ENCODE results near the gene CASKIN1. TPM values are rescaled to one million over a fixed set of nuclear protein-coding genes. Genes with fewer than 3 reads are reported as not detected.

CASKIN1 gene
- total RNA-seq, 1 experiment from 2014 or later: 4.5 TPM

GRCh38 chr16:2229632-2230250 lies 33.3 kb upstream of the CASKIN1 start:
- Histone ChIP-seq H3K4me1 (ENCODE audit: control insufficient read depth, insufficient read depth, low read length) (peaks cover 16% of the 10 kb centered on the region), H3K4me3 (ENCODE audit: low read depth in 2 of 2, low read length in 2 of 2) (no peak overlapping the region), H3K36me3 (ENCODE audit: control insufficient read depth, insufficient read depth, low read length) (peaks cover 5% of the 10 kb centered on the region; the same call in 1 of the 2 replicates), H3K9me3 (ENCODE audit: control insufficient read depth, insufficient read depth, low read depth, low read length) (no peaks in the 10 kb centered on the region), H3K27me3 (ENCODE audit: control insufficient read depth, insufficient read depth, low read length) (no peaks in the 10 kb centered on the region), H3K27ac (ENCODE audit: low read length) (no peak overlapping the region)
- intact Hi-C loops (cut with micrococcal nuclease; ENCODE audit: unreplicated experiment): no loop called here
- POLR2A ChIA-PET: no interaction called here
- no peak for TF ChIP-seq REST (IDR thresholded peaks at IDR 0.05; ENCODE audit: insufficient read depth in 1 of 2, low read depth in 2 of 2, low read length in 1 of 2)
- TF ChIP-seq SIN3A (IDR thresholded peaks at IDR 0.05; ENCODE audit: borderline replicate concordance, insufficient read depth, low read depth, low read length): no peak
- no peak for TF ChIP-seq CTCF (IDR thresholded peaks at IDR 0.05)
- no peak for TF ChIP-seq TCF7L2 (IDR thresholded peaks at IDR 0.05; ENCODE audit: low read depth, low read length)
- no peak for TF ChIP-seq POLR2AphosphoS5 (IDR thresholded peaks at IDR 0.05; ENCODE audit: low read depth, low read length)
- BruUV-seq (replicated peaks): no TSS peak
- ATAC-seq (no peak), DNase-seq (ENCODE audit: low read depth, low spot score) (no peak)
- CTCF ChIA-PET: no interaction called here
- in situ Hi-C loops (cut with HindIII; ENCODE audit: low pct_unique_long_range_greater_than_20kb, low sequenced_read_pairs): no loop called here

DNA sequence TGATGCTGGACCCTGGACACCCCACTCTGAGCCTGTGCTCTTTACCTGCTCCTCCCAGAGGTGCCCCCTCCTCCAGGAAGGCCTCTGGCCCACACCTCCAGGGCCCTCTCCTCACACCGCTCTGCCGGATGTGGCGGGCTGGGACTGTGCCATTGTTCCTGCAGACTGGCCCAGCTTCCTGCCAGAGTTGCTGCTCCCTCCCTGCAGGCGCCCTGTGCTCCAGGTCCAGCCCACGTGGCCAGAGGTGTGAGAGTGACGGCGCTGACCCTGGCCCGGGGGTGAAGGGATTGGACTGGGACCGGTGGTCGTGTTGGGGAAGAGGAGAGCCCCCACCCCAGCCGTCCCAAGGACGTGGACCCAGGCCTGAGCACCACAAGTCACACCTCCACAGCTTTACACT lies 32.7 kb upstream of the CASKIN1 start:
- intact Hi-C loops (cut with micrococcal nuclease; ENCODE audit: unreplicated experiment): no loop called here
- in situ Hi-C loops (cut with HindIII; ENCODE audit: low pct_unique_long_range_greater_than_20kb, low sequenced_read_pairs): no loop called here
- Histone ChIP-seq H3K9me3 (ENCODE audit: control insufficient read depth, insufficient read depth, low read depth, low read length) (no peaks in the 10 kb centered on the region), H3K4me1 (ENCODE audit: control insufficient read depth, insufficient read depth, low read length) (peaks cover 16% of the 10 kb centered on the region), H3K4me3 (ENCODE audit: low read depth in 2 of 2, low read length in 2 of 2) (no peak overlapping the region), H3K27me3 (ENCODE audit: control insufficient read depth, insufficient read depth, low read length) (no peaks in the 10 kb centered on the region), H3K36me3 (ENCODE audit: control insufficient read depth, insufficient read depth, low read length) (peaks cover 5% of the 10 kb centered on the region; the same call in 1 of the 2 replicates), H3K27ac (ENCODE audit: low read length) (no peak overlapping the region)
- ATAC-seq: no peak
- no TSS peak for BruUV-seq (replicated peaks)
- POLR2A ChIA-PET: no interaction called here
- TF ChIP-seq SIN3A (IDR thresholded peaks at IDR 0.05; ENCODE audit: borderline replicate concordance, insufficient read depth, low read depth, low read length) (no peak), CTCF (IDR thresholded peaks at IDR 0.05) (no peak), REST (IDR thresholded peaks at IDR 0.05; ENCODE audit: insufficient read depth in 1 of 2, low read depth in 2 of 2, low read length in 1 of 2) (no peak), POLR2AphosphoS5 (IDR thresholded peaks at IDR 0.05; ENCODE audit: low read depth, low read length) (no peak), TCF7L2 (IDR thresholded peaks at IDR 0.05; ENCODE audit: low read depth, low read length) (no peak)
- CTCF ChIA-PET: no interaction called here
- DNase-seq (ENCODE audit: low read depth, low spot score): no peak

All from Panc1 (cell line).